Measurements from ENCODE around the gene IL36A.

GRCh38 chr2:113012436-113013335, 7.4 kb downstream of the IL36A start:
- TF ChIP-seq SUZ12 (IDR thresholded peaks at IDR 0.05; ENCODE audit: extremely low read depth, insufficient read depth, insufficient read length), result no peak
- TF ChIP-seq ZNF274 (IDR thresholded peaks at IDR 0.05; ENCODE audit: low read depth, low read length), result no peak

Measured in NT2/D1 (cell line).